HS-5 (cell line): ENCODE measurements around the gene DCP2.
A peak's percentile ranks its signal among the peaks of the same experiment; 100 is the strongest.

Source experiments
- DNase-seq: peaks from one replicate; pipeline ENCODE4 v3.0.0-alpha.2; 2012; ENCODE audit warnings: low read depth

The DCP2 gene

GRCh38 chr5:112967520-112968083 is 9.0 kb upstream of the DCP2 start:
- no peak for DNase-seq

- no peak for DNase-seq
Measured at GRCh38 chr5:112968411-112969106, 8.0 kb upstream of the DCP2 start.

DNA sequence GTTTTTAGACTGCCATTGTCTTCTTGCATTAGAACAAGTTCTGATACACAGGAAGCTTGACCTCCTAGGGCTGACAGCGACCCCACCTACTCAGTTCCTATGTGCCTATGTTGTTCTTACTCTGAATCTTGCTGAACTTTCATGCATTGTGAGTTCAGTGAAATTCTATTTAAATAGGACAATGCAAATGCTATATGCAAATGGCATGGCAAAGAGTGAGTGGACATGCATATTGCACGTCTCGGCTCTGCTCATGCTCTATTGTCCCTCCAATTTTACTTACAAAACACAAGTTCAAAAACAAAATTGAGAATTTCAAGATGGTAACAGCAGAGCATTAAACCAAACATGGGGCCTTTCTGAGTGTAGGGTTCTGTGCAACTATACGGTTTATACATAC is 5.3 kb upstream of the DCP2 start:
- no peak for DNase-seq

DNA sequence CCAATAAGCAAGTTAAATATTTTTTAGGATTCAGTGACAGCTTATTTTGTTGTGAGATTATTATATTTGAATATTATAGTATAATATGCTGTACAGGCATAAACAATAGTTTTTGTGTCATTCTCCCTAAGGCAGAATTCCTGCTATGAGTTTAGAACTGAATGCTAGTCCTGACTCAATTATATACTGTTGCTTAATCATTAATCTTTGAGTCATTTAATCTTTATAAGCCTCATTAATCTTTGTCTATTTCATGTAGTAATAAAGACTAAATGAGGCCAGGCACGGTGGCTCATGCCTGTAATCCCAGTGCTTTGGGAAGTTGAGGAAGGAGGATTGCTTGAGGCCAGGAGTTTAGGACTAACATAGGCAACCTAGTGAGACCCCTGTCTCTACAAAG is 3.6 kb upstream of the DCP2 start:
- DNase-seq = no peak

DNA sequence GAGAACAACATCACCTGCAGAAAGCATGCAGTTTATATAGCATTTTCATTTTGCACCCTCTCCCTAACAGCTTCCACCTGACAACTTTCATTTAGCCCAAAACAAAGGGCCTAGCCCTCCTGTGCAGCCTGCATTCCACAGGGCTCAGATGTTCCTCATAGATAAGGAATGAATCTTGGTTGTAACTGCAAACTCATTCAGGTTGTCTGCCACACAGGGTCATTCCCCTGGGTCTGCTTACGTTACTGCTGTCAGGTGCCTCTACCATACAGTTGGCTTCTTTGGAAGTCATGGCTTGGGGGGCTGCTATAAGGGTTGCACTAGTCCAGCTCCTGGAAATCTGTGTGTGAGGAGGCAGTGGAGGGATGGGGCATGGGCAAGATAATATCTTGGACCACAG is 2.7 kb upstream of the DCP2 start:
- no peak for DNase-seq

- no peak for DNase-seq
Measured at GRCh38 chr5:112974901-112975300, 1.7 kb upstream of the DCP2 start.

GRCh38 chr5:112975721-112976431 is 722 bp upstream of the DCP2 start:
- DNase-seq = no peak

DNA sequence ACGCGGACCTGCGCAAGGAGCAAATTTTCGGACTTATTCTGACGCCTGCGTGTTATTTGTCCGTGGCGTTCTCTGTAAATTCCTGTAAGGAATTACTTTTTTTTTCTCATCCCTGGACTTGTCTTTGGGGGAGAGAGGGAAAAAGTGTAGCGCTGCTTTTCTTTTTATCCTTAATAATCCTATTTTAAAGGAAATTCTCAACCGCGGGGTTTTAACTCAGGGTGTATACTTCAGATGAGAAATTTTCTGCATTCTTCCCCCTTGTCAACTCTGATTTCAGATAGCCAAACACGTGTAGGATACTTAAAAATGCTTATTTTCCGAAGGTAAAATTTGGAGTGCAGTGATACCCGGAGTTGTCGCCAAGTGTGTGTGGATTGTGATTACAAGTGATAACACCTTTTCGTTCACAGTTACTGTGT is 853 bp downstream of the DCP2 start:
- no peak for DNase-seq

- no peak for DNase-seq
Measured at GRCh38 chr5:112978836-112979235, 2.2 kb downstream of the DCP2 start.

DNA sequence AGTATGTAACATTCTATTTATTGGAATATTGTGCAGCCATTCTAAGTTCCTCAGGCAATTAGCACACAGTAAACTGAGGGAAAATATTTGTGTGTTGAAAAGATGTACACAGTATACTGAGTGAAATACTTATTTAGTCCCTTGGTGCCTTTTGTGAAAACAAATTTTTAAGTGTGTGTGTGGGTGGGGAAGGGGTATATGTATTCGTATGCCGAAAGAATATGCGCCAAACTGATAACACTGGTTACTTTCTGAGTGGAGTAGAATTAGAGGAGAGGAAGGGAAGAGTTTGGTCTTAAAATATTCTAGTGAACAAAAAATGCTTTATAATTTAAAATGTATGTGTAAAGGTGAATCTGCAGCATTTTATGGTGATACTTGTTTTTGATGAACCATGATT is 3.1 kb downstream of the DCP2 start:
- no peak for DNase-seq

DNA sequence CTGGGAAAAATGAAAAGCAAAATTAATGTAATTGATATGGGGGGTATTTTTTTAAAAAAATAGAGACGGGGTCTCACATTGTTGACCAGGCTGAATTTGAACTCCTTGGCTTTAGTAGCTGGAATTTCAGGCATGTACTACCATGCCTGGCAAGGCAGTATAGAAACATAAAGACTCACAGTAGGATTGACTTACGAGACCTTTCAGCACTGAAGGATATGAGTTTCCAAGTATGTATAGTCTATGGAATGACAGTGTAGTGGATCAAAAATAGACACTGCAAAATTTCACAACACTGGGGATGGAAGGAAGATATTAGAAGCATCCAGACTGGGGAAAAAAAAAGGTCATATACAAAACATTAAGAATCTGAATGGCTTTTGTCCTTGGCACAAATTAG is 6.8 kb downstream of the DCP2 start:
- no peak for DNase-seq

DNA sequence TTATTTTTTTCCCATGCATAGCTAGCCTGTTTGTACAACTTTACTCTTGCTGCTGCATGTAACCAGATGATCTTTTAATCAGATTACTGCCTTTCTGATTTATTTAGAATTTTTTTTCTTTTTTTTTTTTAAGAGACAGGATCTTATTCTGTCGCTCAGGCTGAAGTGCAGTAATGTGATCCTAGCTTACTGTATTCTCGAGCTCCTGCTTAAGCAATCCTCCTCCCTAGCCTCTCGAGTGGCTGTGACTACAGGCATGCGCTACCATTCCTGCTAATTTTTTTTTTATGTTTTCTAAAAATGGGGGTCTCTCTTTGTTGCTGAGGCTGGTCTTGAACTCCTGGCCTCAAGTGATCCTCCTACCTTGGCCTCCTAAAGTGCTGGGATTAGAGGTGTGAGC is 9.6 kb downstream of the DCP2 start:
- DNase-seq = no peak

DNA sequence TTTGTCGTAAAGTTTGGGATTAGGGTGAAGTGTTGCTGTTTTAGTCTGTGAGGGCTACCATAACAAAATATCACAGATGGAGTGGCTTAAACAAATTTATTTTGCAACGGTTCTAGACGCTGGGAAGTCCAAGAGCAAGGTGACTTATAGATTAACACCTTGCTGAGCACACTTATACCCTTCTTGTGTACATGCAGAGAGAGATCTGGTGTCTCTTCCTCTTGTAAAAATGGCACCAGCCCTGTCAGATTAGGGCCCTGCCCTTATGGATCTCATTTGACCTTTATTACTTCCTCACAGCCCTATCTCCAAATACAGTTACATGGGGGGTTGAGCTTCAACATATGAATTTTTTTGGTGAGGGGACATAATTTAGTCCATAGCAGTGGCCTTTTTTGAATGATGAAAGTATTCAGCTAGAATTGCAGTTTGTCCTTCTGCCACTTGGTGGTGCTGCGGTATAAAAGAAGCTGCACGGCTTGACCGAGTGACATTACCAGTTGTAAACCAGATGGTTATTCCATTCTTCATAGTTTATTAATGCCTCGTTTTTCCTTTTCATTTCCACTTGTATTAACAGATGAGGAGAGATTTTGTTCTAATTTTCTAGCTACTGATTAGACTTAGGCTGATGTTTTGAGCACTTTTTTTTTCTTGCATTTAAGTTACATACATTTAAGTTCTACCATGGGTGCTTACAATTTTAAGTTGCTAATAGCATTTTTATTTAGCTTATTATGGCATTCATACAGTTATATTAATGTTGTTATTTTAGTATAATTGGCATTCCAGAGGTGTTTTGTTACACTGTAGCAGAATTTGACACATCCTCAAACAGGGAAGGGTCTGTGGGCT is 19.4 kb downstream of the DCP2 start:
- peak; percentile 38 for DNase-seq

DNA sequence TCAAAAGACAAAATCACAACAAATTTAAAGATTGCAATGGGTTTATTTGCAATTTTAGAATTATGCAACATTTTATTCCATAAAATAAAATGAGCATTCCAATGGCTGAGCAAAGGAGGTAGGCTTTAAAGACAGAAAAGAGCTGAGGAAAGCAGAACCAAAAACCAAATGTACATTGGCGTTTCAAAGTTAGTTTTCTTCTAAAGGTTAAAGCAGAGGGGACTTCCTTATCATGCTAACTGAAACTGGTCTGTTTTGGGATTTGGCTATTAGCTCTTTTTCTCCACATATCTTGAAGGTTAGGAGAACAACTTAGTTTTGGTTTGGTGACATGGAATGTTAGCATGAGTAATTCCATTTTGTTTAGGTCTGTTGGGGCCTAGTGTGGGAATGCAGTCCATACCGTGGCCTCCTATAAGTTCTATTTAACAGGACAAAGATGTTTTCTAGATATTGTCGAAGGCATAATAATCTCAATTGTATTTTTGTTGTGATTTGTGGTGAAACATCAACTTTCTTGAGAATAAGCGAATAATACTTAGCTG is 20.3 kb downstream of the DCP2 start:
- no peak for DNase-seq

DNA sequence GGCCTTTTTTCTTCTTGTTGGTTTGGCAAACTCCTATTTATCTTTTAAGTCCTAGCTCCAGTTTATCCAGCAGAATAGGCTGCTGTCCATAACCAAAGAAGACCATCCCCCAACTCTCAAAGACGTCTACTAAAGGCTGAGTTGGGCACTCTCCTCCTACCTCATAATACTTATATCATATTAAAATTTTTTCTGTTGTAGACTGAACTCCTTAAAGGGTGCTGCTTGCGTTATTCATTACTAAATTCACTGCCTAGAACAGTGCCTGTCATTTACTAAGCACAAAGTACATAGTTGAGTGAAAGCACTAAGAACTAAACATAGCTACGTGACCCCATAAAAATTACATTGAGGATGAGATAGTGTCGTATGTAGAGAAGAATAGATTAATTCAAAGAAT is 21.7 kb downstream of the DCP2 start:
- no peak for DNase-seq

DNA sequence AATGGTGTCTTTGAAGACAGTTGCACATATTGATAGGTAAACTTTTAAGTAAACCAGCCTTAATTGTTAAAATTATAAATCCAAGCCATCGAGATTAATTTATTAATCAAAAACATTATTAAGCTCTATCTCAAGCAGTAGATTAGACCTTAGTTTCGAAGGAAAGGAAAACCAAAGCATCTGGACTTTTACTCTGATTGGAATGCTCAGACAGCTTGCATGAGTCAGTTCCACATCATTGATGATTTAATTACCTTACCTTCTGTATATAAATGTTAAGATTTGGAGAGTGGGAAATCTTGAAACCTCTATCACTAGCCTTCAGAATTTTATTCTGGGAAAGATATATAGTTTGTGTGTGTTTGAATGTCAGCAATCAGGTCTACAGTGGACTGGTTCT is 23.9 kb downstream of the DCP2 start:
- peak; percentile 29 for DNase-seq

- no peak for DNase-seq
Measured at GRCh38 chr5:113002423-113002822, 25.8 kb downstream of the DCP2 start.

GRCh38 chr5:113003763-113004162 is 27.2 kb downstream of the DCP2 start:
- DNase-seq = no peak

- DNase-seq = no peak
Measured at GRCh38 chr5:113005454-113005853, 28.9 kb downstream of the DCP2 start.

DNA sequence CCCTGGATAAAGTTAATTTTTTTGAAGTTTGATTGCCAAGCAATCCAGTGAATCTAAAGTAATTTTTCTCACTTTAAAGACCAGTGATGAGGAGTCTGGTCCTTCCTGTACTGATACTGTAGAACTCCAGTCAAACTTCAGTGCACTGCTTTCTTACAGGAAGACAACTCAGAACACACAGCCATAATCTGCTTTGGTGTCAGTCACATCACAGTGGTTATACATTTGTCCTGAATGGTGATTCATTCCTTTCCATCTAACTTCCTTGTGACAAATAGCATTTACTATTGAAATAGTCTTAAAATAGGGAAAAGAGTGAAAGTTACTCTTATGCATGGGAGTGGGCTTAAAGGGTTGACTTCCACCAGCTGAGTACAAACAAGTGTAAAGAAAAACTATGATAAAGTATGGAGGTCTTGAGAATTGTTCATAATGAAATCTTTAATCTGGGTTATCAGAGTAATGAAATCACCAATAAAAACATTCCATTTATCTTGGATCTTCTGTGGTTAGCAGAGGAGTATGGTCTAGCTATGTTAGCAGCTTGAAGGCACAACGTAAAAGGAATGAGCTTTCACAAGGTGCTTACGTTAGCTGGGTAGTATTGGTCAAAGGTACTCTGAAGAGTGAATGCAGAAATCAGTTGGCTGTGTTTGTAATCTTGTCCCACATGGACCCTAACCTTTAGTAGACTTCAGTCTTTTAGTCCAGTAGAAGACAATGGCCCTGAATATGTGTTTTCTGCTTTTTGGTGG is 41.5 kb downstream of the DCP2 start:
- DNase-seq = no peak

- DNase-seq = peak; percentile 52
Measured at GRCh38 chr5:113020461-113021273, 44.1 kb downstream of the DCP2 start.
